K562 (cell line): Measurements from ENCODE around the gene KPRP.

Source experiments
- BCLAF1 ChIP-seq, 2 experiments: fragments of 450-650 bp in 1 of 2; IDR thresholded peaks; 2 replicates each; pipeline ENCODE4 v1.6.1; 2011 to 2017; ENCODE audit warnings: low read depth in 2 of 2, antibody characterized with exemption in 1 of 2, borderline replicate concordance in 1 of 2, low read length in 1 of 2, mild to moderate bottlenecking in 1 of 2, mixed read lengths in 1 of 2; ENCODE audit not compliant: control insufficient read depth in 1 of 2
- CEBPB ChIP-seq: fragments of 450-650 bp; IDR thresholded peaks from 2 replicates; pipeline ENCODE4 v1.6.1; 2016; ENCODE audit warnings: missing genetic modification characterization, missing compliant biosample characterization
- CREB1 ChIP-seq, 2 experiments: sonication (generic) in 1 of 2; formaldehyde crosslinking in 1 of 2; IDR thresholded peaks; 2 replicates each; pipeline versions ENCODE4 v1.6.1 to v1.8.0; 2012 to 2022; ENCODE audit warnings: inconsistent platforms in 1 of 2, mild to moderate bottlenecking in 1 of 2, missing genetic modification reagents in 1 of 2, moderate library complexity in 1 of 2
- HDAC1 ChIP-seq, 2 experiments: fragments of 450-650 bp; IDR thresholded peaks; 2 replicates each; pipeline ENCODE4 v1.6.1; 2016 to 2017; ENCODE audit warnings: inconsistent platforms in 1 of 2, mild to moderate bottlenecking in 1 of 2, moderate library complexity in 1 of 2
- HMBOX1 ChIP-seq: sonication (generic); IDR thresholded peaks from 2 replicates; pipeline ENCODE4 v1.6.1; 2016
- MIER1 ChIP-seq: fragments of 450-650 bp; IDR thresholded peaks from 2 replicates; pipeline ENCODE4 v1.6.1; 2016; ENCODE audit warnings: antibody characterized with exemption, mild to moderate bottlenecking, low read depth
- MYC ChIP-seq, 2 experiments: fragments of 250-450 bp in 1 of 2; sonication (Bioruptor Pico) in 1 of 2; IDR thresholded peaks; 2 replicates each; pipeline versions ENCODE4 v1.5.1 to v1.6.1; 2012 to 2021; ENCODE audit warnings: low read depth in 2 of 2, borderline replicate concordance in 1 of 2, improper control_type of control experiment in 1 of 2, low read length in 1 of 2, mild to moderate bottlenecking in 1 of 2, moderate library complexity in 1 of 2
- NRF1 ChIP-seq, 2 experiments: fragments of 450-650 bp; IDR thresholded peaks in 1 of 2; conservative IDR thresholded peaks in 1 of 2; 2 replicates each; pipeline ENCODE4 v1.6.1; 2014; ENCODE audit warnings: mild to moderate bottlenecking in 2 of 2
- POLR2AphosphoS2 ChIP-seq: IDR thresholded peaks from 2 replicates; pipeline ENCODE4 v1.6.1; 2012; ENCODE audit warnings: low read length, improper control_type of control experiment
- USF2 ChIP-seq: sonication (generic); formaldehyde crosslinking; IDR thresholded peaks from 2 replicates; pipeline ENCODE4 v1.5.0; 2020; ENCODE audit warnings: missing genetic modification reagents
- TF ChIP-seq, protein P1 (sequence below), 3 experiments: IDR thresholded peaks in 2 of 3; conservative IDR thresholded peaks in 1 of 3; 2 replicates each; pipeline ENCODE4 v1.5.1; 2011 to 2012; ENCODE audit warnings: low read length in 3 of 3, mild to moderate bottlenecking in 3 of 3, control low read depth in 2 of 3, improper control_type of control experiment in 1 of 3, inconsistent platforms in 1 of 3, low read depth in 1 of 3, mixed read lengths in 1 of 3, moderate library complexity in 1 of 3; ENCODE audit not compliant: insufficient read depth in 2 of 3

DNA sequence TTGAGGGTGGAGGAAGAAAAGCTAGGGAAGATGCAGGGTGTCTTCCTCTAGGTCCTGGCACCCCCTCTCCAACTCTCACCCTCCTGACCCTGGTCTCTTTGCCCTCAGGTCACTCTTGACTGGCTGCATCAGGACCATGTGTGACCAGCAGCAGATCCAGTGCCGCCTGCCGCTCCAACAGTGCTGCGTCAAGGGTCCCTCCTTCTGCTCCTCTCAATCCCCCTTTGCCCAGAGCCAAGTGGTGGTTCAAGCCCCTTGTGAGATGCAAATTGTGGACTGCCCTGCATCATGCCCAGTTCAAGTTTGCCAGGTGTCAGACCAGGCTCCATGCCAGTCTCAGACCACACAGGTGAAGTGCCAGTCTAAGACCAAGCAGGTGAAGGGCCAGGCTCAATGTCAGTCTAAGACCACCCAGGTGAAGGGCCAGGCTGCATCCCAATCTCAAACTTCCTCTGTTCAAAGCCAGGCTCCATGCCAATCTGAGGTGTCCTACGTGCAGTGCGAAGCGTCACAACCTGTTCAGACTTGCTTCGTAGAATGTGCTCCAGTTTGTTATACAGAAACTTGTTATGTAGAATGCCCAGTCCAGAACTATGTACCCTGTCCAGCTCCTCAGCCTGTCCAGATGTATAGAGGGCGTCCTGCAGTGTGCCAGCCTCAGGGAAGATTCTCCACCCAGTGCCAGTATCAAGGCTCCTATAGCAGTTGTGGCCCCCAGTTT lies 1.8 kb downstream of the KPRP start:
- no peak for TF ChIP-seq BCLAF1 (IDR thresholded peaks at IDR 0.05; ENCODE audit: borderline replicate concordance in 1 of 2, control insufficient read depth in 1 of 2, low read depth in 2 of 2, low read length in 1 of 2)
- TF ChIP-seq POLR2AphosphoS2 = no peak
- no peak for TF ChIP-seq CEBPB
- TF ChIP-seq, protein P1, sequence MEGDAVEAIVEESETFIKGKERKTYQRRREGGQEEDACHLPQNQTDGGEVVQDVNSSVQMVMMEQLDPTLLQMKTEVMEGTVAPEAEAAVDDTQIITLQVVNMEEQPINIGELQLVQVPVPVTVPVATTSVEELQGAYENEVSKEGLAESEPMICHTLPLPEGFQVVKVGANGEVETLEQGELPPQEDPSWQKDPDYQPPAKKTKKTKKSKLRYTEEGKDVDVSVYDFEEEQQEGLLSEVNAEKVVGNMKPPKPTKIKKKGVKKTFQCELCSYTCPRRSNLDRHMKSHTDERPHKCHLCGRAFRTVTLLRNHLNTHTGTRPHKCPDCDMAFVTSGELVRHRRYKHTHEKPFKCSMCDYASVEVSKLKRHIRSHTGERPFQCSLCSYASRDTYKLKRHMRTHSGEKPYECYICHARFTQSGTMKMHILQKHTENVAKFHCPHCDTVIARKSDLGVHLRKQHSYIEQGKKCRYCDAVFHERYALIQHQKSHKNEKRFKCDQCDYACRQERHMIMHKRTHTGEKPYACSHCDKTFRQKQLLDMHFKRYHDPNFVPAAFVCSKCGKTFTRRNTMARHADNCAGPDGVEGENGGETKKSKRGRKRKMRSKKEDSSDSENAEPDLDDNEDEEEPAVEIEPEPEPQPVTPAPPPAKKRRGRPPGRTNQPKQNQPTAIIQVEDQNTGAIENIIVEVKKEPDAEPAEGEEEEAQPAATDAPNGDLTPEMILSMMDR (IDR thresholded peaks at IDR 0.05 in 2 of 3, conservative IDR thresholded peaks at IDR 0.05 in 1 of 3; ENCODE audit: insufficient read depth in 2 of 3, low read depth in 1 of 3, low read length in 3 of 3) = no peak
- no peak for TF ChIP-seq CREB1 (IDR thresholded peaks at IDR 0.05)
- TF ChIP-seq CREB1 (CRISPR knock-in tag; IDR thresholded peaks at IDR 0.05) = no peak
- no peak for TF ChIP-seq NRF1 (conservative IDR thresholded peaks at IDR 0.05 in 1 of 2, IDR thresholded peaks at IDR 0.05 in 1 of 2)
- no peak for TF ChIP-seq MYC (IDR thresholded peaks at IDR 0.05; ENCODE audit: low read depth, low read length)
- no peak for TF ChIP-seq MYC (CRISPR knock-in tag; IDR thresholded peaks at IDR 0.05; ENCODE audit: borderline replicate concordance, low read depth)
- no peak for TF ChIP-seq USF2 (CRISPR knock-in tag)
- TF ChIP-seq HMBOX1 = no peak
- no peak for TF ChIP-seq MIER1
- TF ChIP-seq HDAC1 (IDR thresholded peaks at IDR 0.05) = no peak
